Coronary artery (tissue), 2 donors: ENCODE results near the gene TXN.

Experiments
- DNase-seq: peaks from one replicate; pipeline ENCODE4 v3.0.0-alpha.2; 2017; ENCODE audit warnings: low spot score
- H3K27ac ChIP-seq, 2 donors: fragments of 200-600 bp; sonication (generic); one replicate each; pipeline ENCODE4 v1.5.1; 2016 to 2019
- H3K4me3 ChIP-seq: fragments of 200-600 bp; sonication (generic); 2 replicates; pipeline ENCODE4 v1.5.1; 2016; ENCODE audit warnings: mild to moderate bottlenecking, moderate library complexity
- TF ChIP-seq, protein P1 (sequence below): fragments of 200-600 bp; sonication (generic); IDR thresholded peaks from one replicate; pipeline ENCODE4 v1.5.1; 2019; ENCODE audit warnings: antibody characterized with exemption

Gene TXN

DNA sequence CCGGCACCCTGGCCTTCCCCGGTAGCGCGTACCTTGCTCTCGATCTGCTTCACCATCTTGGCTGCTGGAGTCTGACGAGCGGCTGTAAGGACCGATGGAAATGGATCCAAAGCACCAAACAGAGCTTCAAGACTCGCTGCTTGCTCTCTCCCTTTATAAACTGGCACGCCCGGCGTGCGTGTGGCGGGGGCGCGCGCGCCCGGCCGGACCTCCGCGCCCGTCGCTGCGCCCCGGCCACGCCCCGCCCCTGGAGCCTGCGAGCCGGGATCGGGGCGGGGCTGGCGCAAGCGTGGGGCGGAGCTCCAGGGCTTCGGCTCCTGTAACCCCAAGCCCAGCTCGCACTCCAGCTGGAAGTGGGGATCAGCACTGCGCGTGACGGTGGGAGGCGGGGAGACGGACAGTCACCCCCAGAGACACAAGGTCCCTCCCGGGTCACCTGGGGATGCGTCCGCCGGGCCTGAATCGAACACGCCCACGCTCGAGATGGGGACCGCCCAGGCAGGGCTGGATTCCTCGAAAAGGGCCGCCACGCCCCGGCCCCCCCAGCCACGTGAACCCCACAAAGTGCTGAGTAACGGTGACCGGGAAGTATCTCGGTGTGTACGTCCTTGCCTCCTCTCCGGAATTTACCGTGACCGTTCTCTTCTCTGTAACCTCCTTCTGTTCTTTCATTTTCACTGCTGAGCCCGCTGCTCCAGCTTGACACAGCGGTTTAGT lies at the start of gene TXN:
TXN (minus strand) TSS at position 128 of the 717 bp plus-strand sequence; CDS start at position 56, 72 bp downstream.
- Histone ChIP-seq H3K4me3 (peak within 1 kb of the TSS; percentile 94), H3K27ac (peak within 1 kb of the TSS; percentile 86 to 97)
- peak; percentile 95 for DNase-seq
- TF ChIP-seq, protein P1, sequence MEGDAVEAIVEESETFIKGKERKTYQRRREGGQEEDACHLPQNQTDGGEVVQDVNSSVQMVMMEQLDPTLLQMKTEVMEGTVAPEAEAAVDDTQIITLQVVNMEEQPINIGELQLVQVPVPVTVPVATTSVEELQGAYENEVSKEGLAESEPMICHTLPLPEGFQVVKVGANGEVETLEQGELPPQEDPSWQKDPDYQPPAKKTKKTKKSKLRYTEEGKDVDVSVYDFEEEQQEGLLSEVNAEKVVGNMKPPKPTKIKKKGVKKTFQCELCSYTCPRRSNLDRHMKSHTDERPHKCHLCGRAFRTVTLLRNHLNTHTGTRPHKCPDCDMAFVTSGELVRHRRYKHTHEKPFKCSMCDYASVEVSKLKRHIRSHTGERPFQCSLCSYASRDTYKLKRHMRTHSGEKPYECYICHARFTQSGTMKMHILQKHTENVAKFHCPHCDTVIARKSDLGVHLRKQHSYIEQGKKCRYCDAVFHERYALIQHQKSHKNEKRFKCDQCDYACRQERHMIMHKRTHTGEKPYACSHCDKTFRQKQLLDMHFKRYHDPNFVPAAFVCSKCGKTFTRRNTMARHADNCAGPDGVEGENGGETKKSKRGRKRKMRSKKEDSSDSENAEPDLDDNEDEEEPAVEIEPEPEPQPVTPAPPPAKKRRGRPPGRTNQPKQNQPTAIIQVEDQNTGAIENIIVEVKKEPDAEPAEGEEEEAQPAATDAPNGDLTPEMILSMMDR = no peak

- DNase-seq = no peak
- no peak overlapping the region for H3K27ac ChIP-seq
- no peak overlapping the region for H3K4me3 ChIP-seq
- TF ChIP-seq, protein P1 = no peak
These were observed 46.8 kb upstream of the TXN start for GRCh38 chr9:110303133-110303532.

DNA sequence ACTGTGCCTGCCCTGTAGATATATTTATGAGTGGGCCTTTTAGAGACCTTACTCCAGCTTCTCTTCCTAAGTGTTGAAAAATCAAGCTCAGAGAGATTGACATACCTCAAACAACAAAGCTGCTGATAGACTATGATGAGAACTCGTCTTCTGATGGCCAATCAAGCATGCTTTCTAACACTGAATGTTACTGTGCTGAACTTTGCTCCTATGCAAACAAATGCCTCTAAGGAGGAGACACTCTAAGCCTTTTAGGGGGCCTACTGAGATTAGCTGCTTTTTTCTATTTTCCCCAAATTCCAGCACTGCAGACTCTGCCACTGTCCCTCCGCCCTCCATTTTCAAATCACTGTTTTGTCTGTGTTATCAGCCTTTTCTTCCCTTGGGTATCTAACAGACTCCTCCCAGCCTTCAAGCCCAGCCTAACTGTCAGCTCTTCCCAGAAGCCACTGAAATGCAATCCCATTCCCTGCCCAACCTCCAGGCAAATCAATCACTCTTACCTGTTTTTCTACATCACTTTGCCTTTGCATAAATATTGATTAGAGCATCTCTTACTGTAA lies 41.8 kb upstream of the TXN start:
- TF ChIP-seq, protein P1 = no peak
- no peak for DNase-seq
- no peak overlapping the region for H3K27ac ChIP-seq
- no peak overlapping the region for H3K4me3 ChIP-seq

DNA sequence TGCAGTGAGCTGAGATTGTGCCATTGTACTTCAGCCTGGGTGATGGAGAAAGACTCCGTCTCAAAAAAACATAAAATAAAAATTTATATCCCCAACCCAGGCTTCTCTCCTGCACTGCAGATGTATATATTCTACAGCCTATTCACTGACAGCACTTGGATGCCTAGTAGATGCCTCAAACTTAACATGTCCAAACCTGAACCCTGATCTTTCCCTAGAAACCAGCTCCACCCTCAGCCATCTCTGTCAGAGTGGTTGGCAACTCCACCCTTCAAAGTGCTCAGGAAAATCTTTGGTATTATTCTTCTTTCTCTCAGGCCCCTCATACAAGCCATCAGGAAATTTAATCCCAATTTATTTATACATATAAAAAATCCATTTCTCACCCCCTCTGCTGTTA lies 36.9 kb upstream of the TXN start:
- TF ChIP-seq, protein P1 = no peak
- Histone ChIP-seq H3K4me3 (no peak overlapping the region), H3K27ac (no peak overlapping the region)
- no peak for DNase-seq

GRCh38 chr9:110291921-110292557 lies 35.7 kb upstream of the TXN start:
- Histone ChIP-seq H3K27ac (no peak overlapping the region), H3K4me3 (no peak overlapping the region)
- TF ChIP-seq, protein P1 = no peak
- DNase-seq = no peak

DNA sequence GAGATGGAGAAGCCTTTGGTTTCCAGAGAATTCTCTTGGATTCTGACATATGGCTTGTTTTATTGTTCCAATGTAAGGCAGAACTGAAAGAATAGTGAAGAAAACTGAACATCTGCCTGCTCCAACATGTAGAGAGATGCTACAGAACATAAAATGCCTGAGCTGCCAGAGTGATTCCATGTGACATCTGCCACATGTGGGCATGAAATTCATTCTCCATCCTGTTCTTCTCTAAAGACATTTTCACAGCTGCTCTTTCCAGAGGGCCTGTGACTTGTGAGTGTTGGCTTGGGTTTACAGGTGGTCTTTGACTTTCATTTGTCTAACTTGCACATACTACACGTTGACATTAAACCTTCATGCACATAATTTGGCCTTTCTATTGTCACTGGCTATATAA lies 33.7 kb upstream of the TXN start:
- no peak overlapping the region for H3K4me3 ChIP-seq
- no peak for DNase-seq
- TF ChIP-seq, protein P1 = no peak
- no peak overlapping the region for H3K27ac ChIP-seq
